Body of pancreas (tissue), 4 donors: ENCODE results near the gene UBE2B. TPM values are rescaled to one million over a fixed set of nuclear protein-coding genes. Genes with fewer than 3 reads are reported as not detected.
"Not testable (repeated sequence)": the region's sequence is repeated elsewhere in the genome, so short reads cannot be mapped to it uniquely, and the experiment has no call there.

Experiments used
- ATAC-seq: fragments of 150-250 bp; one replicate; pipeline ENCODE4 v1.9.1; 2016
- DNase-seq, 4 donors: peaks; one replicate each; pipeline ENCODE4 v3.0.0-alpha.2; 2019
- H3K27ac ChIP-seq, 4 donors: fragments of 200-600 bp; sonication (generic); 1 replicate in 3 of 4; 2 replicates in 1 of 4; pipeline versions ENCODE4 v1.5.1 to v1.6.1; 2016 to 2019; ENCODE audit warnings: mild to moderate bottlenecking in 1 of 4, mixed read lengths in 1 of 4, moderate library complexity in 1 of 4
- H3K27me3 ChIP-seq, 2 donors: fragments of 200-600 bp; sonication (generic); one replicate each; pipeline ENCODE4 v1.6.0; 2016; ENCODE audit warnings: mild to moderate bottlenecking in 1 of 2
- H3K36me3 ChIP-seq, 2 donors: fragments of 200-600 bp; sonication (generic); replicated peaks in 1 of 2; 2 replicates each; pipeline ENCODE4 v1.5.1; 2016; ENCODE audit warnings: low read depth in 2 of 2; ENCODE audit not compliant: insufficient read depth in 1 of 2
- H3K4me1 ChIP-seq: fragments of 200-600 bp; sonication (generic); one replicate; pipeline ENCODE4 v1.6.0; 2016
- H3K4me3 ChIP-seq, 2 donors: fragments of 200-600 bp; sonication (generic); 1 replicate in 1 of 2; 2 replicates in 1 of 2; pipeline ENCODE4 v1.5.1; 2016 to 2019
- H3K9me3 ChIP-seq, 3 donors: fragments of 200-600 bp; sonication (generic); 1 replicate in 2 of 3; 2 replicates in 1 of 3; pipeline ENCODE4 v1.5.1; 2016
- CTCF ChIP-seq, 7 experiments: fragments of 450-650 bp in 4 of 7; fragments of 200-600 bp in 3 of 7; sonication (generic) in 3 of 7; IDR thresholded peaks; one replicate each; pipeline ENCODE4 v1.5.1; 2016 to 2019; ENCODE audit warnings: antibody characterized with exemption in 7 of 7
- POLR2A ChIP-seq, 3 donors: fragments of 450-650 bp; IDR thresholded peaks; one replicate each; pipeline ENCODE4 v1.6.1; 2016; ENCODE audit warnings: antibody characterized with exemption in 3 of 3, mild to moderate bottlenecking in 2 of 3
- WGBS, 2 donors: methylation state at CpG; one replicate each; pipeline ENCODE4 v1.1.5; 2017; 5-methylcytosine and 5-hydroxymethylcytosine counted together
- intact Hi-C: fragments of 100-400 bp; cut with DNase I; formaldehyde crosslinking; loops from one replicate; pipeline ENCODE4 v1.15.1; 2023
- total RNA-seq, 2 donors: library from RNA; depleted of rRNA; stranded (reverse); fragments of >200 nt; gene quantifications; one replicate each; pipeline ENCODE4 v1.1.0, GENCODE V29; 2016

The UBE2B gene
- total RNA-seq, 2 donors from 2014 or later, result 31.6 to 36.1 TPM

DNA sequence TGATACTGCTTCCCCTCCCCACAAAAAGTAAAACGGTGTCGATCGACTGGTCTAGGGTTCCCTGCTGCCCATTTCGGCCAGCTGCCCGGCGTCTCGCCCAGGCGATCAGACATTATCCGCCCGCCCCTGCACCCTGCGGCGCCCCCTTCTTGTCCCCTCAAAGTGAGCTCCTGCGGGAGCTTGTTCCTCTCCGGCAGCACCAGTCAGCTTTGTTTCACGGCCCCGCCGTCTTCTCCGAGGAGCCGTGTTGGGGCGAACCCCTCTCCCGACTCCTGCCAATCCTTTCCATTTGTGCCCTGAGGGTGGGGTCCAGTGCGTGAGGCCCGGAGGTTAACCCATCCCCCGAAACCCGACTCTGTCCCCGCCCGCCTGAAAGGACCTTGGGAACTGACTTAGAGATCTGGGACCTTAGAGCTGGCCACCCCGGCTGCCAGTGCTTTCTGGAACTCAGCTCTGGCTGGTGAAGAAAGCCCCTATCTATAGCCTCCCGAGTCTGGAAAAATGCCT is 518 bp downstream of the UBE2B start:
- Histone ChIP-seq H3K27me3 (no peaks in the 10 kb centered on the region), H3K4me3 (peak overlapping the region; percentile 68), H3K27ac (peak overlapping the region; percentile 99 to 100 (median 99)), H3K4me1 (peaks cover 34% of the 10 kb centered on the region), H3K9me3 (no peaks in the 10 kb centered on the region), H3K36me3 (no peaks in the 10 kb centered on the region)
- intact Hi-C loops, result no loop called here
- TF ChIP-seq CTCF (IDR thresholded peaks at IDR 0.05) (no peak), POLR2A (IDR thresholded peaks at IDR 0.05) (peak; percentile 31 to 74 (median 53))
- DNase-seq (peak; percentile 71 to 83 (median 78)), ATAC-seq (peak; percentile 25)
- WGBS, 2 donors, result 0% methylated on average over 27 to 29 of the region's 29 CpGs

- 81 to 87% methylated on average over 4 to 5 of the region's 5 CpGs for WGBS, 2 donors
- H3K4me3 ChIP-seq, DNase-seq, H3K9me3 ChIP-seq, intact Hi-C loops, ATAC-seq, H3K27ac ChIP-seq, H3K27me3 ChIP-seq, H3K36me3 ChIP-seq: not testable (repeated sequence)
- peaks cover 33% of the 10 kb centered on the region for H3K4me1 ChIP-seq
Observed at GRCh38 chr5:134373633-134374032, 2.3 kb downstream of the UBE2B start.

DNA sequence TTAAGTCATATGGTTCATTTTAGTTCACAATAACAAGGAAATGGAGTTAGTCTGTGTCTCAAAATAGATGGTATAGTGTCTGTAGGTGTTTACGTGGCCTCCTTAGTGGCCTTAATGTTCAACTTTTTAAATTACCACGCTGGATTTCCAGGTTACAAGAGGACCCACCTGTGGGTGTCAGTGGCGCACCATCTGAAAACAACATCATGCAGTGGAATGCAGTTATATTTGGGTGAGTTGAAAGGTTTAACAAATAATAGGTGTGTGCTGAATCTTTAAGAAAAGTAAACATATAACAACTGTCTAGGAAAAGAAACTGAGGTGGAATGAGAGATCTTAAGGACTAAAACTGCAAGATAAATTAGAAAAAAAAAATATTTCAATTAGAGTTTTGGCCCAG is 2.9 kb downstream of the UBE2B start:
- WGBS, 2 donors, result 56 to 58% methylated on average over 3 of the region's 3 CpGs
- Histone ChIP-seq H3K36me3 (peaks cover 0 to 2% of the 10 kb centered on the region in 2 donors), H3K4me3 (no peak overlapping the region), H3K27me3 (no peaks in the 10 kb centered on the region), H3K27ac (no peak overlapping the region), H3K9me3 (no peaks in the 10 kb centered on the region), H3K4me1 (peaks cover 33% of the 10 kb centered on the region)
- intact Hi-C loops, result no loop called here
- ATAC-seq (no peak), DNase-seq (no peak)
- TF ChIP-seq CTCF (IDR thresholded peaks at IDR 0.05), result peak in 3 of 7 experiments; percentile 9 to 29 (median 12)
- no peak for TF ChIP-seq POLR2A (IDR thresholded peaks at IDR 0.05)

DNA sequence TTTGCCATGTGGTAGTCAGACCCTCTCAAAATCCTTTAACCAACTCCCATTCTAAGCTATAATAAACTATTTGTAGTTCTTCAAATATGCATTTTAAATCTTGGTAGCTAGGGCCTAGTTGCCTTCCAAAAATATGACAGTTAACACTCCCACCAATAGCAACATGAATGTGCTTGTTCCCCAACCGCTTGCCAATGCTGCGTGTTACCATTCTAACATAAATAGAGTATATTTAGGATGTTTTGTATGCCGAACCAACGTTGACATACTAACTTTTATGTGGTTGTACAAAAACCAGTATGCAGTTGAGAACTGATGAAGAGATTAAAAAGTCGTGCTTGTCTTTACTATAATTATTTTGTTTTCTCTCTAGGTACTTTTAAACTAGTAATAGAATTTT is 9.0 kb downstream of the UBE2B start:
- Histone ChIP-seq H3K36me3 (peaks cover 10 to 30% of the 10 kb centered on the region in 2 donors), H3K4me3 (no peak overlapping the region), H3K9me3 (no peaks in the 10 kb centered on the region), H3K27ac (no peak overlapping the region), H3K4me1 (peaks cover 7% of the 10 kb centered on the region), H3K27me3 (no peaks in the 10 kb centered on the region)
- ATAC-seq, result no peak
- 80 to 82% methylated on average over 5 of the region's 5 CpGs for WGBS, 2 donors
- TF ChIP-seq CTCF (IDR thresholded peaks at IDR 0.05) (no peak), POLR2A (IDR thresholded peaks at IDR 0.05) (no peak)
- DNase-seq, result no peak
- intact Hi-C loops, result no loop called here

- H3K9me3 ChIP-seq, ATAC-seq, intact Hi-C loops, DNase-seq, H3K27ac ChIP-seq, H3K27me3 ChIP-seq, H3K4me3 ChIP-seq, H3K4me1 ChIP-seq: not testable (repeated sequence)
- 94 to 97% methylated on average over 2 of the region's 2 CpGs for WGBS, 2 donors
- H3K36me3 ChIP-seq, result peaks cover 10 to 32% of the 10 kb centered on the region in 2 donors
Observed at GRCh38 chr5:134382204-134382603, 10.8 kb downstream of the UBE2B start.
